Measurements from ENCODE around the gene F8A1. TPM values are rescaled to one million over a fixed set of nuclear protein-coding genes. Genes with fewer than 3 reads are reported as not detected.

Gene F8A1
- total and polyA plus RNA-seq, 2 of the 4 experiments (the other 2 are of a cell fraction): 0.54 to 8.3 TPM

DNA sequence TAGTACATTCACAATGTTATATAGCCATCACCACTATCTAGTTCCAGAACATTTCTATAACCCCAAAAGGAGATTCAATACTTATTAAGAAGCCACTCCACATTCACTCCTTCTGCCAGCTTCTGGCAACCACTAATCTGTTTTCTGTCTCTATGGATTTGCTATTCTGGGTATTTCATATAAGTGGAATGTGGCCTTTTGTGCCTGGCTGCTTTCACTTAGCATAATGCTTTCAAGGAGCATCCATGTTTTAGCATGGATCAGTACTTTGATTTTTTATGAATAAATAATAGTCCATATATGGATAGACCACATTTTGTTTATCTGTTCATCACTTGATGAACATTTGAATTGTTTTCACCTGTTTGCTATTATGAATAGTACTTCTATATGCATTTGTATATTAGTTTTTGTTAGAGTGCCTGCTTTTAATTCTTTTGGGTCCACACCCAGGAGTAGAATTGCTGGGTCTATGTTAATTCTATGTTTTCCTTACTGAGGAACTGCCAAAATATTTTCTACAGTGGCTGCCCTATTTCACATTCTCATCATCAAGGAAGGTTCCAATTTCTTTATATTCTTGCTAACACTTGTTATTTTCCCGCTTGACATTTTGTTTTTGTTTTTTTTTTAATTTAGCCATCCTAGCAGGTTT, 35.1 kb upstream of the F8A1 start:
- Histone ChIP-seq H4K5ac (ENCODE audit: low read depth, low read length) (no peak overlapping the region), H4K8ac (ENCODE audit: low read depth in 2 of 2, low read length in 2 of 2) (no peak overlapping the region), H3K23ac (ENCODE audit: low read depth, low read length) (no peak overlapping the region), H2AK9ac (replicated peaks; ENCODE audit: low read depth, low read length, poor library complexity) (no peak overlapping the region), H3K14ac (replicated peaks; ENCODE audit: low read depth, low read length) (no peak overlapping the region), H2AFZ (replicated peaks; ENCODE audit: low read length, poor library complexity) (no peak overlapping the region), H3K56ac (ENCODE audit: extremely low read depth, insufficient read depth, low read length) (no peak overlapping the region), H3K36me3 (ENCODE audit: control insufficient read depth, insufficient read depth, low read length) (no peaks in the 10 kb centered on the region), H2BK120ac (ENCODE audit: low read depth, low read length) (no peak overlapping the region), H4K91ac (ENCODE audit: insufficient read depth, low read depth, low read length) (no peak overlapping the region), H2BK15ac (ENCODE audit: low read depth, low read length) (no peak overlapping the region), H2AK5ac (ENCODE audit: low read depth, low read length) (no peak overlapping the region), H2BK5ac (ENCODE audit: low read depth, low read length, poor library complexity, severe bottlenecking) (no peak overlapping the region), H3K4ac (ENCODE audit: low read depth, low read length) (no peak overlapping the region), H3K4me2 (ENCODE audit: low read depth, low read length) (no peak overlapping the region), H3K4me3 (ENCODE audit: insufficient read depth, low read depth, low read length) (no peak overlapping the region), H3K27me3 (ENCODE audit: control insufficient read depth, insufficient read depth, low read length) (no peaks in the 10 kb centered on the region), H3K18ac (ENCODE audit: low read depth, low read length) (no peak overlapping the region), H3K9me3 (ENCODE audit: control insufficient read depth, insufficient read depth, low read length) (no peaks in the 10 kb centered on the region), H3K4me1 (ENCODE audit: control insufficient read depth, insufficient read depth, low read length) (no peaks in the 10 kb centered on the region), H4K20me1 (ENCODE audit: insufficient read depth, low read length) (no peaks in the 10 kb centered on the region), H3K27ac (ENCODE audit: insufficient read depth, low read length) (no peak overlapping the region), H2BK20ac (ENCODE audit: low read depth, low read length) (no peak overlapping the region), H3K79me1 (ENCODE audit: low read depth in 1 of 2, low read length in 2 of 2) (no peaks in the 10 kb centered on the region), H3K9me1 (ENCODE audit: insufficient read depth, low read length) (no peaks in the 10 kb centered on the region), H3K9ac (ENCODE audit: low read depth, low read length) (no peak overlapping the region)
- no peak for TF ChIP-seq MAZ (IDR thresholded peaks at IDR 0.05; ENCODE audit: borderline replicate concordance, low read depth, low read length)
- TF ChIP-seq, protein P1, sequence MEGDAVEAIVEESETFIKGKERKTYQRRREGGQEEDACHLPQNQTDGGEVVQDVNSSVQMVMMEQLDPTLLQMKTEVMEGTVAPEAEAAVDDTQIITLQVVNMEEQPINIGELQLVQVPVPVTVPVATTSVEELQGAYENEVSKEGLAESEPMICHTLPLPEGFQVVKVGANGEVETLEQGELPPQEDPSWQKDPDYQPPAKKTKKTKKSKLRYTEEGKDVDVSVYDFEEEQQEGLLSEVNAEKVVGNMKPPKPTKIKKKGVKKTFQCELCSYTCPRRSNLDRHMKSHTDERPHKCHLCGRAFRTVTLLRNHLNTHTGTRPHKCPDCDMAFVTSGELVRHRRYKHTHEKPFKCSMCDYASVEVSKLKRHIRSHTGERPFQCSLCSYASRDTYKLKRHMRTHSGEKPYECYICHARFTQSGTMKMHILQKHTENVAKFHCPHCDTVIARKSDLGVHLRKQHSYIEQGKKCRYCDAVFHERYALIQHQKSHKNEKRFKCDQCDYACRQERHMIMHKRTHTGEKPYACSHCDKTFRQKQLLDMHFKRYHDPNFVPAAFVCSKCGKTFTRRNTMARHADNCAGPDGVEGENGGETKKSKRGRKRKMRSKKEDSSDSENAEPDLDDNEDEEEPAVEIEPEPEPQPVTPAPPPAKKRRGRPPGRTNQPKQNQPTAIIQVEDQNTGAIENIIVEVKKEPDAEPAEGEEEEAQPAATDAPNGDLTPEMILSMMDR (conservative IDR thresholded peaks at IDR 0.05; ENCODE audit: low read depth, low read length): no peak
- TF ChIP-seq NFE2L2 (IDR thresholded peaks at IDR 0.05; ENCODE audit: low read depth, low read length): no peak
- no peak for ATAC-seq (ENCODE audit: low read depth)
- no TSS peak for BruUV-seq (replicated peaks)
- CTCF ChIA-PET: interaction anchor here (0.8 kb wide), 1 partner anchor 102 kb away, joined by 3 read pairs; no protein-coding TSS in a partner anchor
- in situ Hi-C loops (cut with MboI; ENCODE audit: low sequenced_read_pairs): no loop called here
- WGBS, 2 experiments (ENCODE audit: extremely low coverage in 2 of 2, insufficient read length in 1 of 2): no CpG with 5 or more reads among the region's 1 CpG
- POLR2A ChIA-PET (ENCODE audit: unreplicated experiment): no interaction called here
- intact Hi-C loops (cut with micrococcal nuclease): no loop called here
- no peak for DNase-seq
- dilution Hi-C loops (cut with HindIII; ENCODE audit: low sequenced_read_pairs, unreplicated experiment): no loop called here

Measured in IMR-90 (cell line).